H9 (cell line): ENCODE data around the gene CARD19. TPM values are rescaled to one million over a fixed set of nuclear protein-coding genes. Genes with fewer than 3 reads are reported as not detected.

ENCODE experiments used
- DNase-seq: peaks from one replicate; pipeline ENCODE4 v3.0.0-alpha.2; 2017
- H2AFZ ChIP-seq: one replicate; pipeline ENCODE4 v1.6.1; 2013; ENCODE audit warnings: mild to moderate bottlenecking, low read length, control low read depth, moderate library complexity
- H2AK5ac ChIP-seq: 2 replicates; pipeline ENCODE4 v1.6.1; 2013; ENCODE audit warnings: low read length, control low read depth, mixed read lengths; ENCODE audit not compliant: insufficient read length
- H2BK120ac ChIP-seq: one replicate; pipeline ENCODE4 v1.6.1; 2013; ENCODE audit warnings: low read depth, mild to moderate bottlenecking, low read length, control low read depth, inconsistent platforms; ENCODE audit not compliant: poor library complexity, severe bottlenecking
- H2BK12ac ChIP-seq: 2 replicates; pipeline ENCODE4 v1.6.1; 2013; ENCODE audit warnings: low read length, control low read depth, mixed read lengths, low read depth; ENCODE audit not compliant: insufficient read length
- H2BK15ac ChIP-seq: 2 replicates; pipeline ENCODE4 v1.6.1; 2013; ENCODE audit warnings: low read depth, low read length, control low read depth
- H2BK20ac ChIP-seq: one replicate; pipeline ENCODE4 v1.6.1; 2013; ENCODE audit warnings: low read depth, mild to moderate bottlenecking, low read length, control low read depth, inconsistent platforms; ENCODE audit not compliant: poor library complexity, severe bottlenecking
- H2BK5ac ChIP-seq: 2 replicates; pipeline ENCODE4 v1.6.1; 2013; ENCODE audit warnings: low read length, control low read depth, mixed read lengths; ENCODE audit not compliant: insufficient read length
- H3K14ac ChIP-seq: 2 replicates; pipeline ENCODE4 v1.6.1; 2013; ENCODE audit warnings: low read length, control low read depth; ENCODE audit not compliant: insufficient read depth
- H3K18ac ChIP-seq: 2 replicates; pipeline ENCODE4 v1.6.1; 2013; ENCODE audit warnings: low read depth, mild to moderate bottlenecking, mixed read lengths, low read length, control low read depth; ENCODE audit not compliant: insufficient read length
- H3K23ac ChIP-seq: 2 replicates; pipeline ENCODE4 v1.6.1; 2013; ENCODE audit warnings: low read length, control low read depth, mixed read lengths, low read depth; ENCODE audit not compliant: insufficient read length
- H3K23me2 ChIP-seq: 2 replicates; pipeline ENCODE4 v1.6.1; 2013; ENCODE audit warnings: low read depth, mild to moderate bottlenecking, mixed read lengths, low read length, control low read depth; ENCODE audit not compliant: insufficient read length, poor library complexity, severe bottlenecking
- H3K27ac ChIP-seq: 2 replicates; pipeline ENCODE4 v1.5.1; 2013; ENCODE audit warnings: low read length, control low read depth, mixed read lengths, low read depth; ENCODE audit not compliant: insufficient read length
- H3K27me3 ChIP-seq: 2 replicates; pipeline ENCODE4 v1.6.1; 2013; ENCODE audit warnings: low read length, control low read depth, inconsistent platforms; ENCODE audit not compliant: insufficient read depth
- H3K4ac ChIP-seq: 2 replicates; pipeline ENCODE4 v1.6.1; 2013; ENCODE audit warnings: low read depth, mild to moderate bottlenecking, control low read depth, inconsistent platforms, low read length, moderate library complexity
- H3K4me1 ChIP-seq: 2 replicates; pipeline ENCODE4 v1.6.1; 2013; ENCODE audit warnings: low read length, control low read depth, inconsistent platforms; ENCODE audit not compliant: insufficient read depth
- H3K4me2 ChIP-seq: 2 replicates; pipeline ENCODE4 v1.6.1; 2013; ENCODE audit warnings: low read length, control low read depth, mixed read lengths; ENCODE audit not compliant: insufficient read length, insufficient read depth
- H3K56ac ChIP-seq: 2 replicates; pipeline ENCODE4 v1.6.1; 2013; ENCODE audit warnings: low read depth, mild to moderate bottlenecking, mixed read lengths, low read length, control low read depth; ENCODE audit not compliant: insufficient read length
- H3K79me1 ChIP-seq: 2 replicates; pipeline ENCODE4 v1.6.1; 2013; ENCODE audit warnings: low read depth, mild to moderate bottlenecking, moderate library complexity, low read length, control low read depth, inconsistent platforms; ENCODE audit not compliant: insufficient read depth, poor library complexity, severe bottlenecking
- H3K79me2 ChIP-seq: 2 replicates; pipeline ENCODE4 v1.6.1; 2013; ENCODE audit warnings: low read length, control low read depth, inconsistent platforms; ENCODE audit not compliant: insufficient read depth
- H3K9ac ChIP-seq: 2 replicates; pipeline ENCODE4 v1.6.1; 2013; ENCODE audit warnings: low read length, control low read depth, mixed read lengths; ENCODE audit not compliant: insufficient read length; ENCODE audit errors: extremely low read depth
- H3K9me3 ChIP-seq: one replicate; pipeline ENCODE4 v1.6.1; 2013; ENCODE audit warnings: low read depth, low read length, inconsistent platforms; ENCODE audit not compliant: control insufficient read depth
- H3T11ph ChIP-seq: one replicate; pipeline ENCODE4 v1.6.1; 2013; ENCODE audit warnings: mild to moderate bottlenecking, low read length, control low read depth, inconsistent platforms
- H4K20me1 ChIP-seq: one replicate; pipeline ENCODE4 v1.6.1; 2013; ENCODE audit not compliant: control insufficient read depth, insufficient read length, insufficient read depth
- H4K5ac ChIP-seq: 2 replicates; pipeline ENCODE4 v1.6.1; 2013; ENCODE audit warnings: low read depth, mild to moderate bottlenecking, mixed read lengths, low read length, control low read depth; ENCODE audit not compliant: insufficient read length
- H4K8ac ChIP-seq: replicated peaks from 2 replicates; pipeline ENCODE4 v1.6.1; 2013; ENCODE audit warnings: low read length, control low read depth, mixed read lengths, low read depth; ENCODE audit not compliant: insufficient read length
- H4K91ac ChIP-seq: 2 replicates; pipeline ENCODE4 v1.6.1; 2013; ENCODE audit warnings: low read depth, mild to moderate bottlenecking, moderate library complexity, mixed read lengths, low read length, control low read depth; ENCODE audit not compliant: insufficient read length
- H3K27ac Mint-ChIP-seq, 3 experiments: 2 replicates in 2 of 3; 3 replicates in 1 of 3; pipeline ENCODE4 v1.8.0; 2020 to 2021; ENCODE audit warnings: mixed read lengths in 3 of 3, mild to moderate bottlenecking in 1 of 3, moderate library complexity in 1 of 3
- H3K27me3 Mint-ChIP-seq: 2 replicates; pipeline ENCODE4 v1.8.0; 2021; ENCODE audit warnings: low read depth, mild to moderate bottlenecking, moderate library complexity, mixed read lengths
- H3K36me3 Mint-ChIP-seq, 3 experiments: 2 replicates in 2 of 3; 3 replicates in 1 of 3; pipeline ENCODE4 v1.8.0; 2020 to 2021; ENCODE audit warnings: low read depth in 3 of 3, mixed read lengths in 3 of 3; ENCODE audit not compliant: insufficient read depth in 1 of 3
- H3K4me1 Mint-ChIP-seq, 2 experiments: 2 replicates each; pipeline ENCODE4 v1.8.0; 2020; ENCODE audit warnings: mixed read lengths in 2 of 2
- H3K4me3 Mint-ChIP-seq, 2 experiments: 2 replicates in 1 of 2; 3 replicates in 1 of 2; pipeline ENCODE4 v1.8.0; 2020 to 2021; ENCODE audit warnings: mild to moderate bottlenecking in 2 of 2, mixed read lengths in 2 of 2, moderate library complexity in 1 of 2
- H3K9me3 Mint-ChIP-seq, 2 experiments: 2 replicates in 1 of 2; 3 replicates in 1 of 2; pipeline ENCODE4 v1.8.0; 2020; ENCODE audit warnings: mild to moderate bottlenecking in 2 of 2, mixed read lengths in 2 of 2, moderate library complexity in 1 of 2
- WGBS: extraction: QIAGEN DNeasy Blood & Tissue Kit; methylation state at CpG from one replicate; pipeline ENCODE4 v1.1.7; 2013; ENCODE audit warnings: missing lambda C conversion rate, low lambda C conversion rate, mixed read lengths; ENCODE audit not compliant: insufficient read length; ENCODE audit errors: extremely low coverage; 5-methylcytosine and 5-hydroxymethylcytosine counted together
- total RNA-seq: library from RNA; stranded (reverse); gene quantifications from 2 replicates; pipeline ENCODE4 v1.2.1, GENCODE V29; 2021
- TF ChIP-seq, protein P1 (sequence below): fragments of 200-600 bp; sonication (generic); conservative IDR thresholded peaks from 3 replicates; pipeline ENCODE4 v1.8.0; 2021; ENCODE audit warnings: antibody characterized with exemption, mild to moderate bottlenecking

Gene CARD19
- total RNA-seq, 1 experiment from 2014 or later = 21.4 TPM

DNA sequence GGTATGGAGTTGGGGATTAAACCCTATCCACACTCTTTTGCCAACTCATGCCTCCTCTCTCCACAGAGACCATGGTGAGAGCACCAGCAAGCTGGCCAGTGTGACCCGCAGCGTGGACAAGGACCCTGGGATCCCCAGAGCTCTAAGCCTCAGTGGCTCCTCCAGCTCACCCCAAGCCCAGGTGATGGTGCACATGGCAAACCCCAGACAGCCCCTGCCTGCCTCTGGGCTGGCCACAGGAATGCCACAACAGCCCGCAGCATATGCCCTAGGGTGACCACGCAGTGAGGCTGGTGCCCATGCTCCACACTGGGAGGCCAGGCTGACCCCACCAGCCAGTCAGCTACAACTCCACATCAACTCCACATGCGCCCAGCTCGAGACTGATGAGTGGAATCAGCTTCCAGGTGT is 11.5 kb upstream of the CARD19 start:
- peaks cover 6 to 9% of the 10 kb centered on the region in 2 experiments; a peak in 4 of 5 replicates for H3K9me3 Mint-ChIP-seq
- Histone ChIP-seq H4K5ac (no peak overlapping the region), H3K56ac (no peak overlapping the region), H4K8ac (no peak overlapping the region), H3K4me2 (no peak overlapping the region), H3K27ac (no peak overlapping the region), H3K4me1 (no peaks in the 10 kb centered on the region), H3K79me2 (no peaks in the 10 kb centered on the region), H2BK15ac (no peak overlapping the region), H2BK5ac (no peak overlapping the region), H2BK12ac (no peak overlapping the region), H3K18ac (no peak overlapping the region), H3K23ac (no peak overlapping the region), H4K20me1 (no peaks in the 10 kb centered on the region), H2BK20ac (no peak overlapping the region), H2AFZ (no peak overlapping the region), H3K9ac (no peak overlapping the region), H3K4ac (no peak overlapping the region), H3K14ac (no peak overlapping the region), H3K23me2 (no peaks in the 10 kb centered on the region), H3K9me3 (no peaks in the 10 kb centered on the region), H4K91ac (no peak overlapping the region), H2AK5ac (no peak overlapping the region), H3K79me1 (no peaks in the 10 kb centered on the region), H3K27me3 (no peaks in the 10 kb centered on the region), H2BK120ac (no peak overlapping the region), H3T11ph (no peak overlapping the region)
- no peaks in the 10 kb centered on the region for H3K27me3 Mint-ChIP-seq
- peaks cover 11 to 17% (median 16%) of the 10 kb centered on the region in 3 experiments for H3K36me3 Mint-ChIP-seq
- no peak overlapping the region for H3K27ac Mint-ChIP-seq
- 0 out of 4 replicates have a peak, but pooled peaks cover 2 to 3% of the 10 kb centered on the region in 2 experiments for H3K4me1 Mint-ChIP-seq
- TF ChIP-seq, protein P1, sequence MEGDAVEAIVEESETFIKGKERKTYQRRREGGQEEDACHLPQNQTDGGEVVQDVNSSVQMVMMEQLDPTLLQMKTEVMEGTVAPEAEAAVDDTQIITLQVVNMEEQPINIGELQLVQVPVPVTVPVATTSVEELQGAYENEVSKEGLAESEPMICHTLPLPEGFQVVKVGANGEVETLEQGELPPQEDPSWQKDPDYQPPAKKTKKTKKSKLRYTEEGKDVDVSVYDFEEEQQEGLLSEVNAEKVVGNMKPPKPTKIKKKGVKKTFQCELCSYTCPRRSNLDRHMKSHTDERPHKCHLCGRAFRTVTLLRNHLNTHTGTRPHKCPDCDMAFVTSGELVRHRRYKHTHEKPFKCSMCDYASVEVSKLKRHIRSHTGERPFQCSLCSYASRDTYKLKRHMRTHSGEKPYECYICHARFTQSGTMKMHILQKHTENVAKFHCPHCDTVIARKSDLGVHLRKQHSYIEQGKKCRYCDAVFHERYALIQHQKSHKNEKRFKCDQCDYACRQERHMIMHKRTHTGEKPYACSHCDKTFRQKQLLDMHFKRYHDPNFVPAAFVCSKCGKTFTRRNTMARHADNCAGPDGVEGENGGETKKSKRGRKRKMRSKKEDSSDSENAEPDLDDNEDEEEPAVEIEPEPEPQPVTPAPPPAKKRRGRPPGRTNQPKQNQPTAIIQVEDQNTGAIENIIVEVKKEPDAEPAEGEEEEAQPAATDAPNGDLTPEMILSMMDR = no peak
- no peak overlapping the region for H3K4me3 Mint-ChIP-seq
- no CpG with 5 or more reads among the region's 6 CpGs for WGBS
- DNase-seq = no peak
